ENCODE data around the gene E2F3.
"Not testable (repeated sequence)": the region's sequence is repeated elsewhere in the genome, so short reads cannot be mapped to it uniquely, and the experiment has no call there.

E2F3 gene

DNA sequence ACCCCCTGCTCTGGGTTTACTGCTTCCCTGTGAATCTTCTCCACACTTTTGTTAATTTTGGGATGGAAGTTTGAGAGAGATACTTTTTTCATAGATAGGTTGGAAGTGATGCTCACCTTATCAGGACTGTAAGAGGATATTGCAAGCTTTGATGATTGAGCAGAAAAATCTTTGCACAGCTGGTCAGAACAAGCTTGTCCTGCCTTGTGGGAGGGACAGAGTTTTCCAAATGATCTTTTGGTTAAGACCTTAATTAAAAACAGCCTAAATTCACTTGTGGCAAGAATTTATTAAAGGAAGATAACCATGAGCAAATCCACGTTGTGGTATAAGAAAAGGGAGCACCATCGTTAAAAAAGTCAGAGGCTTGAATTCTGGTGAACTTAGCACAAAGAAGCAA is 32.2 kb downstream of the E2F3 start:
- no peak for DNase-seq (ENCODE audit: low read depth)

DNA sequence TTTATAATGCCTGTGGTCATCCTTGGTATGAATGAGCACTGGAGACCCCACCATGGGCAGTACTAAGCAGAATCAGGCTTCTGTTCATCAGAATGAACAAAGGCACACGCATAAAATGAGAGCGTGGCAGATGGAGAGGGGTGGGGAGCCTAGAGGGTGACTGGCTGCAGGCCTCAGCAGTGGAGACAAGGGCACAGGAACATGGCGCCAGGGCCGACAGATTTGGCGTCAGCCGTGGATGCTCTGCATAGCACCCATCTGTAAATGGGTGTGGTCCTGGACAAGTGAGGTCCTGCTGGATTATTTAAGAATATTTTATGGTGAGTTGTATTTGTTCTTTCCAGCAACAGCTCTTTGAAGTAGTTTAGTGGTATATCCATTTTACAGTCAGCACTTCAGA is 33.1 kb downstream of the E2F3 start:
- DNase-seq (ENCODE audit: low read depth): no peak

DNA sequence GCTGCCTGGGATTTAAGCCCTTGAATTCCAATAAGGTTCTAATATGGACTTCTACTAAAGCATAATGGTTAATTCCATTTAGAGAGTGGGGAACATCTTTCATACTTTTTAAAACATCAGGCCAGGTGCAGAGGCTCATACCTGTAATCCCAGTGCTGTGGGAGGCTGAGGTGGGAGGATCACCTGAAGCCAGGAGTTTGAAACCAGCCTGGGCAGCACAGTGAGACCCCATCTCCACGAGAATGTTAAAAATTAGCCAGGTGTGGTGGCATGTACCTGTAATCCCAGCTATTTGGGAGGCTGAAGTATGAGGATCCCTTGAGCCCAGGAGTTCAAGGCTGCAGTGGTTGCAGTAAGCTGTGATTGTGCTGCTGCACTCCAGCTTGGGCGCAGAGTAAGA is 35.0 kb downstream of the E2F3 start:
- no peak for DNase-seq (ENCODE audit: low read depth)

DNA sequence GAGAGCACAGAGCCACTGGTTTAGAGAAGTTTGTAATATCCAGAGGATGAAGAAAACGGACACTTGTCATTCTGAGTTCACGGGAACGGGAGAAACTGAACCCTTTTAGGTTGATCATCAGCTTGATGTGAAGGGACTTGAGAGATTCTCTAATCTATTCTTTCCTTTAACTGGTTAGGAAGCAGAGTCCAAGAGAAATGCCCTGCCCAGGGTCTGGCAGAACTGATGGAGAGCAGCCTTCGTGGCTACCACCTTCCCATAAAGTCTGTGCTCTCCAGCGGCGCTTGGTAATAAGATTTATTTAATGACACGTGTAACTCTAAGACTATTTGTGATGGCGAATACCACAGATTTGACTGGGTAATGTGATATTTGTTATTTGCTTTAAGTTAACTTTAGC is 36.0 kb downstream of the E2F3 start:
- DNase-seq (ENCODE audit: low read depth): no peak

DNA sequence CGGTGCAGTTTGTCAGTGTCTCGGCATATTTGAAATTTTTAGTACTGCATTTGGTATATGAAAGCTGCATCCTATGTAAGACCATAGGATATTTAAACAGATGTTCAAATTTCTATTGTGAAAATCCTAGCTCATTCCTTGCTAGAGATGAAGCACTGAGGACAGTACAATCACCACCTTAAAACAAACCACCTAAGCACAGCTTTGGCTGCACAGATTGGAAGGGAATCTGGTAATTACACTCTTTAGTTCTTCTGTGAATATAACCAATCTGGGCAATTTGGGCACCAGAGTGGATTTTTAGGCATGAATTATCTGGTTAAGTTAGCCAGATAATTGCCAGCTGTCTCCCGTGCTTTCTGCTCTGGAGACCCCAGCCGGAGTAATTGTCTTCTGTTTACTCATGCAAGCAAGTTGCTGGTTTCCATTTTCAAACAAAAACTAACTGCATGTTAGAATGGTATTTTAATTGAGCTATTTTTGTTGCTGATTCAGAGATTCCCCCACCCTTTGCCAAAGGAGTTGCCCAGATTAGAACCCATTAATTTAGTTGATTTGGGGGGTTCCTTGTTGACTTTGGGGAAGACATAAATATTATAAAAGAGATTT is 36.9 kb downstream of the E2F3 start:
- DNase-seq (ENCODE audit: low read depth): no peak

DNA sequence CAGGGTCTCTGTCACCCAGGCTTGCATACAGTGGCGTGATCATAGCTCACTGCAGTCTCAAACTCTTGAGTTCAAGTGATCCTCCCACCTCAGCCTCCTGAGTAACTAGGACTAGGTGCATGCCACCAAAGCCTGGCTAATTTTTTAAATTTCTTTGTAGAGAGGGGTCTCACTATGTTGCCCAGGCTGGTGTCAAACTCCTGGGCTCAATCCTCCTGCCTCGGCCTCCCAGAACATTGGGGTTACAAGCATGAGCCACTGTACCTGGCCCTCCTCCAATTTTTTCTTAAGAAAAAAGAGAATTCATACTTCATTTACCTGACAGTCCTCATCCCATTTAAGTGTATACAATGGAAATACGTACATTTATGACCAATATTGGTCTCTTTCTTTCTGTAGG is 37.9 kb downstream of the E2F3 start:
- DNase-seq (ENCODE audit: low read depth): no peak

DNA sequence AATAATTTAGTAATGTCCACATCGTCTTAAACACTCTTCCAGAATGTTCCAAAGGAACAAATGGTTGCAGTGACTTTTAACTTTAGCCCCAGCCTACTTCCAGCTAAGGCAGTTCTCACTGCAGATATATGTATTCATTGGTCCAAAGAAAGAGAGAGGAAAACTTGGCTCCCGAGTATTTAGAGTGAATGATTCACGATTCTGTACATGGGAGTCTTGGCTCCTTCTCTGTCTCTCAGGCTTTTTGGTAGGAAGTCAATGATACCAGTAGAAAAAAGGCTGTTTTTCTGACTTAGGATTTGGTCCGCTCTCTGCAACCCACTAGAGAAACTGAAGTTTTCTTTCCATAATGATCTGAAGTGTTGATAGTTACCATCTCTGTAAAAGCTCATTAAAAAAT is 38.6 kb downstream of the E2F3 start:
- no peak for DNase-seq (ENCODE audit: low read depth)

DNA sequence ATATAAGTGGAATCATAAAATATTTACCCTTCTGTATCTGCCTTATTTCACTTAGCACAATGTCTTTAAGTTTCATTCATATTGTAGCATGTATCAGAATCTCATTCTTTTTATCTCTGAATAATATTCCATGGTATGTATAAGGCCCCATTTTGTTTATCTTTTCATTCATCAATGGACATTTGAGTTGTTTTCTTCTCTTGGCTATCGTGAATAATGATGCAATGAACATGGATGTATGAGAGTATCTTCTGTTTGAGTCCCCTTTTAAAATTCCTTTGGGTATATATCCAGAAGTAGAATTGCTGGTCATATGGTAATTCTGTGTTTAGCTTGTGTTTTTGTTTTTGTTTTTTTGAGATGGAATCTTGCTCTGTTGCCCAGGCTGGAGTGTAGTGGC is 39.6 kb downstream of the E2F3 start:
- no peak for DNase-seq (ENCODE audit: low read depth)

DNA sequence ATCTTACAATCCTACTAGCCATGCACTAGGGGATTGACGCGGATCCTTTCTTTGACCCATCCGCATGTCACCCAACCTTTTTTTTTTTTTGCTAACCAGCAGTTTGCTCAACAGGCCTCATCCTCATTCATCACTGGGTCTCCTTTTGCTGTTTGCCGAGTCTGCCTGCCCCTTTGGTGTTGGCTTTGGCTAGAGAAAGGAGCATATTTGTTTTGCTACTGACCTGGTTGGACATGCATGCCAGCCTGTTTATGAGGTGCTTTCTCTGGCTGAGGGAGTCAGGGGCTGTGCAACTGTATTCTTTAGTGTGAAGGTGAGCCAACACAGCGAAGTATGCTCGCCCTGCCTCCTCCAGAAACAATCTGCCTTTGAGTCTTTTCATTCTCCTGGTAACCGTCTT is 40.2 kb downstream of the E2F3 start:
- DNase-seq (ENCODE audit: low read depth): no peak

DNA sequence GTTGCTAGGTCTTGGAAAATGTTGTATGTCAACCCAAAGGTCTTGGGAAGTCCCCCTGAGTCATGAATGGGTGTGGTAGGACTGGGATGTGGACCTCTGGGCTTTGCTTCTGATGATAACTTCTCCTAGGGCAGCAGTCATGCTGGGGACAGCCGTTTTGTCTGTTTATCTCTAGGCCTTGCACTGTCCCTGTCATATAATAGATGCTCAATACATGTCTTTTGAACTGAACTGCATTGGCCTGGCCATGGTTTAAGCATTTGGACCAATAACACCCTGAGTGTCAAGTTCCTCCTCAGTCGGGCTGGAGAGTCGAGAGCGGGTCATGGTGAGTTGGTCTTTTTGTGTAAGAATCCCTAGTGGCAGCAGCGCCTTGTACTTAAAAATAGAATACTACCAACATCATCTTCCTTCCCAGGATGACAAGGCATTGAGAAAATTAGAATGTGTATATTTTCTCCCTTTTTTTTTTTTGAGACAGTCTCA is 43.1 kb downstream of the E2F3 start:
- no peak for DNase-seq (ENCODE audit: low read depth)

DNA sequence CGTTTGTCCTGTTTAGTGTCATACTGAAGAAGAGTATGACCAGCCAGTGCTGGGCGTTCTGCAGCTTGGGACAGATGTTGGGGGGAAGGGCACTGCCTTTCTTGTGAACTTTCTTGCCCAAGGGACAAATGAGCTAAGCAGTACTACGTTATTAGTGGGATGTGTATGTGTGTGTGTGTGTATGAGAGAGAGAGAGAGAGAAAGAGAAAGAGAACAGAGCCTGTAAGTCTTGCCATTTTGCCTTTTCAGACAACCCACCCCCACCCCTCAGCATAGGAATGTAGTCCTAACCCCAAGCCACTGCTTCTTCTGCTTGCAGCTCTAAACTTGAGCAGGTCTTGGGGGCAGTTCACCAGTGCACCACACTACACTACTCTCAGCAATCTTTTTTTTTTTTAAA is 45.5 kb downstream of the E2F3 start:
- no peak for DNase-seq (ENCODE audit: low read depth)

DNA sequence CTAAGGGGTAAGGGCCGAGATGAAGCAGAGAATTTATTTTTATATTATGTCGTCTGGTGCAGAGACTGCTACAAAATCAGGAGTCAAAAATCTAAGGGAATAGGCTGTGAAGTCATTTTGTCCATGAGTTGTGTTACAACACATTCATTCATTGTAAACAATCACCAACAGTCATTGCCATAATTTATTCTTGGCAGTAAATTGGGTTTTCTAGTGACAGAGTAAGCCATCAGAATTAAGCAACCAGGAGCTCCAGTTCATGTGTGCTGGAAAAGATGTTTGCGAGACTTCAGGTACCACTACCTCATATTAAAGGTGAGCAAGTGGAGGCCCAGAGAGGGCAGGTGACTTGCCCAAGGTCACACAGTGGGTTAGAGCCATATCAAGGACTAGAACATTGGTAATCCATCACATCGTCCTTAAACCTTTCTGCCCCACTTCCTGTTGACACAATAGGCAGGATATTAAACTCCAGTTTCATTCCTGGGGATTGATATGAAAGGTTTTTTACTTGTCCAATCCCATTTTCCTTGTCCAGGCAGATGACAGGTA is 46.0 kb downstream of the E2F3 start:
- no peak for DNase-seq (ENCODE audit: low read depth)

DNA sequence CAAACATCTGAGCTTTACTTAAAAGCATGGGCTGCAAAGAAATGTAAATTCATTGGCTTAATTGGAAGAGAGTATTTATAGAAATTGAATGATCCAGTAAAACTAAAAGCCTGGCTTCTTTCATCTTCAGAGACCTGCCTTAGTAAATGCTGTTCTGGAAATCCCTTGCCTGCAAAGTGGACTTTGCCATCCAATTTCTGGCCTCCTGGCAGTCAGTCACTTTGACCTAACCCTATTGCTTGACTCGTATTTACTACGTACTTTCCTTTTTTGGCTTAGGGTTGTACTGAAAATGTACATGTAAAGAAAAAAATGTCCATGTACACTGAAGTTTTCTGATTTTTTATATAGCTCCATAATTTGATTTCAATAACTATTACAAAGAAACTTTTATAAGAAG is 47.1 kb downstream of the E2F3 start:
- DNase-seq (ENCODE audit: low read depth): no peak

DNA sequence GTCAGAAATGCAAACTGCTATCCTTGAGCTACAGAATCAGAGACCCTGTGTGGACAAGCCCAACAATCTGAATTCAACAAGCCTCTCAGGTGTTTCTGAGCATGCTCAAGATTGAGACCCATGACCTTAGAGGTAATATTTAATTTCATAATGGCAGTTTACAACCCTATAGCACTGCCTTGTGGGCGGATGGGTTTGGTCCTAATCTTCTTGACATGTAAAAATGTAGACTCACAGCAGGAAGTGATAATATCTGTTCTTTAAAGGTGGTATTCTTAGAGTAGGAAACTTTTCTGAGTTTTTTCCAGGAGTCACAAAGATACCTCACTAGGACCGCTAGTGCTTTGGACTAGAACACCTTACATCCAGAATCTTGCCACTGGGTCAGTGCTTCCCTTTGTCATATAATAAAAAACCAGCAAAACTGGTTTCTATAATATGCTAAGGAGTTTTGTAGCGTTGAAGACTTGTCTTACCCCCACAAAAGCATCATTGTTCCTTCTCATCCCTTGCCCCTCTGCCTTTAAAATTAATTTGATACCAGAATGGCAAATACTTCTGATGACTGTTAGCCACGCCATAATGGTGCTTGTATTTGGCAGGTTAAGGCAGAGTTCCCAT is 52.6 kb downstream of the E2F3 start:
- no peak for DNase-seq (ENCODE audit: low read depth)

DNA sequence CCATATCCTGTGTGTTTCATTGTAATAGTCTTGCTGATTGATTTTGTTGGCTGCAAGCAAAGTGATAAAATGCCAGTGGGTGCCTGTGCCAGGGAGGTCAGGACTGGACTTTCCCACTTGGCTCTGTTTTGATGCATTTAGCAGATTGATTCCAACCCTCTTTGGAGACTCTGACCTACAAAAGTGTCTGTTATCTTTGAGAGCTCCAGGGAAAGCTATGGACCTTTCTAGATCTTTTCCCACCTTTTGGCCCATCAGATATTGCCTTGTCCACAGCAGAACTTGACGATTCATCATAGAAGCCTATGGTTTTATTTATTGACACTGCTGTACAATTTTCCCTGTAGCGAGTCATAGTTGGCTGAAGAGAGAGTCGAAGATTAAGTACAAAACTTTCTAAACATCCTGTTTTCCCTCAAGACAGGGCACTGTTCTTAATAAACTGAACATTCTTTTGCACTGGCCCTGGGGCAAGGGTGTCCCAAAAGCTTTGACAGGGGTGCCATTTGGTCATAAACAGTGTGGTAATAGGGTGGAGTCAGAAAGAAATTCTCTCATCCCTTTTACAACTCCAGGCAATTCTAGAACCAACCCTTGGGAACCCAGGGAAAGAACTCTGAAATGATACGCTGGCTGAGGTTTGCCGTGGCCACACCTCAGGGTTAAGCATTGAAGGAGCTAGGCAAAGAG is 53.7 kb downstream of the E2F3 start:
- DNase-seq (ENCODE audit: low read depth): no peak

DNA sequence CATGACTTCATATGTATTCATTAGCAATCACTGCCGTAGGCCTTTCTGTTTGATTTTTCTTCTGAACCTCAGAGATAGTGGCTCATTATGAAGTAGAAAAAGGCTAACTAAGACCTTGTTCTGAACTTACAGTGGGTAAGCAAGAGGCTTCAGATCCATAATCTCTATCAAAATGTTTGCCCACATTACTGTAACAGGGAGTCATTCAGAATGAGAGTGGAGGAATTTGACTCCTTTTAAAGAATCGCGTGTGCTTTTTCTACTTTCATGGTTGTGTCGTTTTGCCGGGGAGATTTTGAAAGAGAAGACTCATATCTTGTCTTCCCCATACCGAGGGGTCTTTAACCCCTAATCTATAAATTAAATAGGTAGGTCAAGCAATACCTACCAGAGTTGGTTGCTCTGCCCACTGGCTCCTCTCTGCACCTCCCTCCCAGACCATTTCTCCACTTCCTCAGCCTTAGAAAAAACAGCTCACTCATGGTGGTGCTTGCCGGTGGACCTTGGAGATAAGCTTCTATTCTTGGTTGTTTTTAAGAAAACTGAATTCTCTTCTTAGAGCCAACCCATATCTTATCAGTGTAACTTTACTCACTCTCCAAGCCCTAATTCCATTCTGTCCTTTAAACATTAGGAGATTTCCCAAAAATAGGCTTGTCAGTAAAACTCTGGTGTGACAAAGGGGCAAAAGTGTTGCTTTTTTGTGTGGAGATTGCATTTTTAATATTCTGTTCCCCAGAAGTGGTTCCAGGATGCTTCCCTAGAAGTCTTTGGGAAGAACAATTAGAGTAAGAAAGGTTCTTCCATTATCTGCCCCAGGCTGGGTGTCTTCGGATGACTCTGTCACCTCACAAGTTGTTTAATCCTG is 56.6 kb downstream of the E2F3 start:
- DNase-seq (ENCODE audit: low read depth): no peak

DNA sequence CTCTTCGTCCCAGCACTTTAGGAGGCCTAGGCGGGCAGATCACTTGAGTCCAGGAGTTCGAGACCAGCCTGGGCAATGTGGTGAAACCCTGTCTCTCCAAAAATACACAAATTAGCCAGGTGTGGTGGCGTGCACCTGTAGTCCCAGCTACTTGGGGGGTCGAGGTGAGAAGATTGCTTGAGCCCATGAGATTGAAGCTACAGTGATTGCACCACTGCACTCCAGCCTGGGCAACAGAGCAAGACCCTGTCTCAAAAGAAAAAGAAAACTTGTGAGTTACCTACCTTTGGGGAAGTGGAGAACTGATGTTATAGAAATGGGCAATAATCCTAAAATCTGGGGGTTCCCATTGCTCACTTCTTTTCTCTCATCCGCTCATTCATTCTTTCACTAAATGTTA is 58.0 kb downstream of the E2F3 start:
- no peak for DNase-seq (ENCODE audit: low read depth)

DNA sequence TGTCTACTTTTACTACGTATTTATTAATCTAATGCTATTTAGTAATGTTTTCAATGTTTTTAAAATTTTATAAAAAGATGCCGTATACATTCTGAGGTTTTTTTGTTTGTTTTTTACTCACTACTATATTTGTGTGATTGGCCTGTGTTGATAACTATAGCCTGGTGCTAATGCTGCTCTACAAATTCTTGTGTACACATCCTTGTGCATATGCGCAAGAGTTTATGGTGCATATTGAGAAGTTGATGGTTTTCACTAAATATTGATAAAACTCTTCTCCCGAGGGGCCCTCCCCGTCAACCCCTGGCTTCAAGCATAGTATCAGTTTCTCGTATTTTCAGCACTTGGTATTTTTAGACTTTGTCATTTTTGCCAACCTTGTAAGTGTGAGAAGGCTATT is 59.9 kb downstream of the E2F3 start:
- DNase-seq (ENCODE audit: low read depth): no peak

DNA sequence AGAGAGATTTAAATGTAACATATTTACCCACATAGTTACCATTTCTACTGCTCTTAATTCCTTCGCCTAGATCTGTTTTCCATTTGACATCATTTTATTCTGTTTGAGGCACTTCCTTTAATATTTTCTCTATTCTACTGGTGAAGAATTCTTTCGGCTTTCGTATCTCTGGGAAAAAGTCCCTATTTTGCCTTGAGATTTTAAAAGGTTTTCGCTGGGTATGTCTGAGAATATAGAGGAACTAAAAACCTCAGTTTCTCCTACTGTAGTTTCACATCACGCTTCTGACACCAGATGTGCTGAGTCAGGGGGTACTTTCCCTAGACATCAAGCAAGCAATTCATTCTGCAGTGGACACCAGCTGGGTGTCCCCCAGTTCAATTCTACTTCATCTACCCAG is 61.7 kb downstream of the E2F3 start:
- DNase-seq (ENCODE audit: low read depth): no peak

DNA sequence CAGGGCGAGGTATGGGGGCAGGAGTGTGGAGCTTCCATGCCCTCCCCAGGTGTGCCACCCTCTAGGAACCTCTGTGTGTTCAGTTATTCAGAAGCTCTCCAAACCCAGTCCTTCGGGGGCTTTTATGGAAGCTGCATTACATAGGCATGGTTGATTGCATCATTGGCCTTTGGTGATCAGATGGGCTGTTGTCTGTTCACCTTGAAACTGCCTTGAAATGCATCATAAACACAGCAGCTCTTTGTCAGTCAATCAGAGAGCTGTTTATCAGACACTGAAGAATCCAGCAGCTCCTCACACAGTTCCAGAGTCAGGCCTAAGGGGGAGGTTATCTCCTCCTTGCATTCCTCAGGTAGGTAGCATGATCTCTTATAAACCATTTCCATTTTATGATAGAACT is 62.4 kb downstream of the E2F3 start:
- DNase-seq (ENCODE audit: low read depth): no peak

DNA sequence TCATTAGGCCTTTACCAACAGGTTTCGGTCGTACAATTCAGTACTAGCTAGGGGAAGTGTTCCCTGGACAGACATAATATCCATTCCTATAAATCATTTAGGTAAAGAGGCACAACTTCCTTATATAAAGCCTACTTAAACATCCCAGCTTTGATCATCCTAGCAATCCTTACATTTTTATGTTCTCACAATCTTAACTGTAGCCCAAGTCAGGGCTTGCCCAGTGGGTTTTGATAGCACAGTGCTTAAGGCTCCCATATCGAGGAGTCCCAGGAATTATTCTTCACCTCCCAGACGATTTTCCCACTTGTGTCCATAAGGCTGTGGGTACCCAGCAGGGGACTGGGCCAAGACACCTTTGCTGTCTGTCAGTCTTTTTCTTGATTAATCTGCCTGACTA is 63.2 kb downstream of the E2F3 start:
- no peak for DNase-seq (ENCODE audit: low read depth)

DNA sequence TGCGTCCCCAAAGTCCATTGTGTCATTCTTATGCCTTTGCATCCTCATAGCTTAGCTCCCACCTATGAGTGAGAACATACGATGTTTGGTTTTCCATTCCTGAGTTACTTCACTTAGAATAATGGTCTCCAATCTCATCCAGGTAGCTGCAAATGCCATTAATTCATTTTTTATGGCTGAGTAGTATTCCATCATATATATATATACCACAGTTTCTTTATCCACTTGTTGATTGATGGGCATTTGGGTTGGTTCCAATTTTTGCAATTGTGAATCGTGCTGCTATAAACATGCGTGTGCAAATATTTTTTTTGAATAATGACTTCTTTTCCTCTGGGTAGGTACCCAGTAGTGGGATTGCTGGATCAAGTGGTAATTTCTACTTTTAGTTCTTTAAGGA is 63.9 kb downstream of the E2F3 start:
- not testable (repeated sequence) for DNase-seq (ENCODE audit: low read depth)
